HT1080 (cell line): ENCODE results near the gene HAP1. TPM values are rescaled to one million over a fixed set of nuclear protein-coding genes. Genes with fewer than 3 reads are reported as not detected.

Experiments
- DNase-seq: peaks from one replicate; pipeline ENCODE4 v3.0.0-alpha.2; 2015; ENCODE audit warnings: low read depth
- total RNA-seq: library from RNA; depleted of rRNA; stranded (reverse); fragments of >200 nt; shearing (Covaris generic); gene quantifications from 2 replicates; pipeline ENCODE4 v1.2.3, GENCODE V29; 2014

The HAP1 gene
- total RNA-seq, 1 experiment from 2014 or later: 0.10 TPM

DNA sequence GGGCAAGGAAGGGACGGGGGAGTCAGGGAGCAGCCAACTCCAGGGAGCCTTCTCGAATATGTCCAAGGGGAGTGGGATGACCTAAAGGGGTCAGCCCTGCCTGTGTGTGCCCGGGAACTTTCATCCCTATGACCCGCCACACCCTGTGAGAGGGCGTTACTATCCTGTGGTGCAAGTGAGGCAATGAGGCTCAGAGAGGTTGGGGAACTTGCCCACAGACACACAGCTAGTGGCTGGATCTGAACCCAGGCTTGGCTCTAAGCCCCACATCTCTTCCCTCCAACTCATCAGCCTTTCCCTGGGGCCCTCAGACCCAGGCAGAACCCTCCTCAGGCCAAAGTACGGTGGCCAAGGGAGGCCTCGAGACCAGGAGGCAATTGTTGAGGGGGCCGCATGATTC is 28.9 kb upstream of the HAP1 start:
- DNase-seq: no peak

DNA sequence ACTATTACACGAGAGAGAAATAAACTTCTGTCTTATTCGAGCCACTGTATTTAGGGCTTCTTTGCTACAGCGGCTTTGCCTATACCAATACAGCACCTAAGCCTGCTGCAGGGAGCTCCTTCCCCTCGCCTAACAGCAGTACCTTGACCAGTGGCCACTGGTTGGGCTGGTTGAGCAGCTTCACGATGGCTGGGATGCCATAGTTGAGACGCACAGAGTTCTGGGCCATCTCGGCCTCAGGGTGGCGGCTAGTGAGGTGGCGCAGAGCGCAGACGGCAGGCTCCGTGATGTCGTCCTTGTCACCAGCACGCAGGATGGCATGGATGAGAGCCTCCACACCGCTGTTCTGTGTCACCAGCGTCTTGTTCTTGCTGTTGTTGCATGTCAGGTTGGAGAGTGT is 28.4 kb upstream of the HAP1 start:
- no peak for DNase-seq

DNA sequence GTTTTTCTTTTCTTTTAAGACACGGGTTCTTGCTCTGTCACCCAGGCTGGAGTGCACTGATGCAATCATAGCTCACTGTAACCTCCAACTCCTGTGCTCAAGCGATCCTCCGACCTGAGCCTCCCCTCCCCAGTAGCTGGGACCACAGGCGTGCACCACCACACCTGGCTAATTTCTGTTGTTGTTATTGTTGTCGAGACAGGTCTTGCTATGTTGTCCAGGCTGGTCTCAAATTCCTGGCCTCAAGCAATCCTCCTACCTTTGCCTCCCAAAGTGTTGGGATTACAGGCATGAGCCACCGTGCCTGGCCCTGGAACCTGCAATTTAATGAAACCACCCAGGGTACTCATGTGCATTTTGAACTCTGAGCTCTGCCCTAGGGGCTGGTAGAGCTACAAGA is 27.9 kb upstream of the HAP1 start:
- DNase-seq: no peak

DNA sequence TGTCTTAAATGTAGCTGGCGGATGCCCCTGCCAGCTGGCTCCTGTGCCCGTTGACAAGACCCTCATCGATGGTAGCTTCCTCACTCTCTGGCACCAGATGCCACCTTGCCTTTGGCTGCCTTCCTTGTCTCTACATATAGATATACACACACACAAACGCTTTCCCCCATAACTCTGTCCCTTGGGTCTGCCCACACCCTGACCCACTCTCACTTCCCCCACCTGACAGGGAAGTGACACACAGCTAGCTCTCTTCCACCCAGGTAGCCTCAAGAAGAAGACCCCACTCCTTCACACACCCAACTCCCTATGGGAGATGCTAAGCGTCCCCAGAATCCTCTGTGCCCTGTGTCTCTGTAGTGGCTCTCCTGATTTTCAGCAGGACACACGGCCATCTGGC is 26.4 kb upstream of the HAP1 start:
- no peak for DNase-seq

DNA sequence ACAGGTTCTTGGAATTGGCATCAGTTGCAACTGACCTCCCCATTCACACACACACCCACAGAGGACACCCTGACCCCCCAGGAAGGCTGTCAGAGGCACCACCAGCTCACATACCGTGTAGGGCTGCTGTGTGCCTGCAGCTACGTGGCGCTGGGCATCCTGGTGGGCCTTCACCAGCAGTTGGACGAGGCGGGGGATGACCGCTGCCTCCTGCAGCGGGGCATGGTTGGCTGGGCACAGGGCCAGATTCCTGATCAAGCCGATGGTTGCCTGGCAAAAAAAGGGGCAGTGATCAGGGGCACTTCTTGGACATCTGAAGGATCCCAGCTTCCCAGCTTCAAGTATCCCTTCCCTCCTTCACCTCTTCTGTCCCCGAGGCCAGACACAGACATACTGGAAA is 24.2 kb upstream of the HAP1 start:
- DNase-seq: no peak

DNA sequence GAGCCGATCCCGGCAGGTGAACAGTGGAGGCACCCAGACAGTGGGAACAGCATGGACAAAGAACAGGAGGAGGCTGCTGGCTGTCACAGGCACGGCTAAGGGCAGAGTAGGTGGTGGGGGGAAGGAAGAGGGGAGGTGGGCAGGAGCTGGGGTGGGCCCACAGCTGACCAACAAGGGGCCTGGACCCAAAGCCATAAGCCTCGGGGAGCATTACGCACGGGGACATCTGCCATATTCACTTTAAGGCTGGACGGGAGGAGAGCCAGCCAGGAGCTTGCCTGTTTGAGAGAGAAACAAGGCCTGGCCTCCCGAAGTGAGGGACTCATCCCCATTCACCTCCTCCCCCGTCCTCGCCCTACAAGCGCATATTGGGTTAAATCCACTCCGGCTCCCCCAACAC is 19.6 kb upstream of the HAP1 start:
- no peak for DNase-seq

DNA sequence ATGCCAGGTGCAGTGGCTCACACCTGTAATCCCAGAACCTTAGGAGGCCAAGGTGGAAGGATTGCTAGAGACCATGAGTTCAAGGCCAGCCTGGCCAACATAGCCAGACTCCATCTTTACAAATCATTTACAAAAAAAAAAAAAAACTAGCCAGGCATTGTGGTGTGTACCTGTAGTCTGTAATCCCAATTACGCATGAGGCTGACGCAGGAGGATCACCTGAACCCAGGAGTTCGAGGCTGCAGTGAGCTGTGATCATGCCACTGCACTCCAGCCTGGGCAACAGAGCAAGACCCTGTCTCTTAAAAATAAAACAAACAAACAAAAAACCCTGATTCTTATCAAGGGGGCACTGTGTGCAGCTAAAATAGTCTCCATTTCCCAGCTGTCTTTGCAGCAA is 16.8 kb upstream of the HAP1 start:
- no peak for DNase-seq

DNA sequence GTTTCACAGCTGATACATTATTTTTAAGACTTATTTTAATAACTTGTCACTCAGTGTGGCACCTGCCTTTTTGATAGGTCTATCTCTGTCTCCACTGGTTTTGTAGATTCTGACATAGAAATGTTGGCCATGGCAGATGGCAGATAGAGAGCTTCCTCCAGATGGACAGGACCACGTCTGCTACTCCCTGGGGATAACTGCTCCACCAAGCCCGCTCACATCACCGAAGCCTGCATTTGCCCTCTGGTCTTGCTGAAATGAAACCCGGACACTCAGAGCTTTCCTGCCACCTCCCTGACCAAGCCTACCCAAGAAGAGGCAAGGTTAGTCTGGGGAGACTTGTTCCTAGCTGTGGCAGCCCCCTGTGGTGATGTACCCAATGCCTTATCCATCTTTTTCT is 16.4 kb upstream of the HAP1 start:
- DNase-seq: no peak

DNA sequence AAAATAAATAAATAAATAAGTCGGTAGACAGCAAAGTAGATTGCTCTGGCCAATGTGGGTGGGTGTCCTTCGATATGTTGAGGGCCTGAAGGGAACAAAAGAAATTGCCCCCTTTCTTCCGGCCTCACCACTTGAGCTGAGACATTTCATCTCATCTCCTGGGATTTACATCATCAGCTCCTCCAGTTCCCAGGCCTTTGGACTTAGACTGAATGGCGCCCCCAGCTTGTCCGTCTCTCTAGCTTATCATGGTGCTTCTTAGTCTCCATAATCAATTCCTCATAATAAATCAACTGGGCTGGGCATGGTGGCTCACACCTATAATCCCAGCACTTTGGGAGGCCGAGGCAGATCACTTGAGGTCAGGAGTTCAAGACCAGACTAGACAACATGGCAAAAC is 13.8 kb upstream of the HAP1 start:
- no peak for DNase-seq

DNA sequence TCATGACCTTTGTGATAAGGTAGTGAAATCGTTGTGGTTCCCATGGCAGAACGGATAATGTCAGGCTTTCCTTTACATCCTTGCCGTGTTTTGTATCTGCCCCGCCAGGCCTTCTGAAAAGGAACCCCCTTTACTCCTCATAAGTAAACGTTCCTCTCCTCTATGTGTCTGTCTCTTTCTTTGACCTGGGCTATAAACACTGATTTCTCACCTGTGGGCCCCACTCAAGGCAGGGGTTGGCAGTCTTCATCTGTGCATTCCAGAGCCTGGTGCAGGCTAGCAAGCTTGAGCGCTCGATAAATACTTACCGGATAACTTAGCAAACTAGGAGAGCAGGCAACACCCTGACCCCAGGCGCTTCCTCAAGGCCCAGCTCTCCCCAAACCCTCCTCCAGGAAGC is 7.3 kb upstream of the HAP1 start:
- DNase-seq: no peak

DNA sequence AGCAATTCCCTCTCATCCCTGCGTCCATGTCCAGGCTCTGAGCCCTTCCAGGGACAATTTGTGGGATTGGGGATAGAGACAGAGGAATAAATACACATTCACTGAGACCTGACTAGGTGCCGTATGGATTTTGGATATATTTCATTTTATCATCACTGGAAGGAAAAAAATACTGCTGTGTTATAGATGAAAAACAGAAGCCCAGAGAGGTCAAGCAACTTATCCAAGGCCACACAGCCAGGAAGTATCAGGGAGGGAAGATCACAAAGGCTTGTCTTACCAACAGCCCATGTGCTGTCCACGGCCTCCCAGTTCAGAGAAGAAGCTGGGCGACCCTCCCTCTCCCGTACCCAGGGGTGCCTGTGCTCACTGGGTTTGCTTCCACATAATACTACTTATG is 6.1 kb upstream of the HAP1 start:
- DNase-seq: no peak

DNA sequence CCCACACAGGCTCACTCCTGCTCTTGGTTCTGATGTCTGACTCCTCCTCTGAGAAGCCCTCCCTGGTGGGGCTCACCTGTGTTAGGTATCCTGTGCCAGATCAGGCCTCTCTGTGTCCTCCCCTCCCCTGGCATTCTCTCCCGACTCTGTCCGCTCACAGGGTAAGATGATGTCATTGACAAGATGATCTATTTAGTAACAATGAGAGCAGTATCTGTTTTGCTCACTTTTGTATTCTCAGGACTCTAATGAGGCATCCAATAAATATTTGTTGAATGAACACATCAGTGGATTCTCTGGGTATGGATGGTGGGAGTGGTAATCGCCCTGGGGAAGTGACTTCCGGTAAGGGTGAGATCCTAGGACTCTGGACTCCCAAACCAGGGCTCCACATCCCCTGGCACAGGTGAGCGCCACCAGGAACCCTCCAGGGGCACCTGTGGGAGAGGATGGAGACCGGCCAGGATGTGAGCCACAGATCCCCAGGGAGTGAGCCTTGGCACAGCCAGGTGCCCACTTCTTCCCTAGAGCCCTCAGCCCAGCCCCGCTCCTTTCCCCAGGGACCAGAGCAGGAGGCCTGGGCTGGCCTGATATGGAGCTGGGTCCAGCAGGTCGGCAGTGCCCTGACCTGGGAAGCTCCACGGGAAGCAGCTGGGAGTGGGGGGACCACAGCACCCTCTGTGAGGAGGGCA is 5.4 kb upstream of the HAP1 start:
- peak; percentile 38 for DNase-seq

DNA sequence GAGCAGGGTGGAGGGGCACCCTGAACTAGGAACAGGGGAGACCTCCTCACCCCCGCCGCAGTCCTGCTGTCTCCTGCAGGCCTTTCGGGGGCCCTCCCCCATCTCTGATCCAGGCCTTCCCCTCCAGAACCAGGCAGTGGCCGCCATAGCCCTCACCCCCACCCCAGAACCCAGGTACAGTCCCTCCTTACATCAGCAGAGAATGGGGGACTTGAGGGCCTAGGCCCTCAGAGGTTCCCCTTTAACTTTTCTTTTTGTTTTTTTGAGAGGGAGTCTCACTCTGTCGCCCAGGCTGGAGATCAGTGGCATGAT is 4.3 kb upstream of the HAP1 start:
- DNase-seq: no peak

DNA sequence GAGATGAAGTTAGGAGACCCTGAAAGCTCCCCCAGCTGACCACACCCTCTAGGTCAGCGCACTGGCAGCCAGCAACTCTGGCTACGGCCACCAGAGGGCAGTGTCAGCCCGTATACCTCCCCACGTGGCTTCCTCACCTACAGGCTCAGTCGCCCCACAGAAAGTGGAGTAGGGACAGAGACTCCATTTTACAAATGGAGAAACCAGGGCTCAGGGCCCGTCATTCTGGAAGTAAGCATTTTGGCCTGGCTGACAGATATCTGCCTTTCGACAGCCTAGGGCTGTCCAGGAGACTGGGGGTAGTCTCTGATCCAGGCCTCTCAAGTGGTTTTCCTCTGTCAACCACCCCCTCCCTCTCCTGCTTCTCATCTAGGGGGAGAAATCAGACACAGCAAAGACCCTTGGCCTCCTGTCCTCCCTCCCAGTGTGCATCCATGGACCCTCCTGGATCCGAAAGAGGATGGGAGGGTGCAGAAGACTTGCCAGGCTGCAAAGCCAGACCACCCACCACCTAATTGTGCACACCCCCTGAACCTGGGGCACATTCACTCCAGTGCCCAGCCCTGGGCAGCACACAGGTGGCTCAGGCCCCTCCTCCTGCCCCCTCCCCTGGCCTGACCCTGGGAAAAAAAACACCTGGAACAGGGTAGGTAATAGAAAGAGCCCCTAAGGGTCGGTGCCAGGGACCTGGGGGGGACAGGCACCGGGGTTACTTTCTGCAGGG is 3.8 kb upstream of the HAP1 start:
- DNase-seq: peak; percentile 81

DNA sequence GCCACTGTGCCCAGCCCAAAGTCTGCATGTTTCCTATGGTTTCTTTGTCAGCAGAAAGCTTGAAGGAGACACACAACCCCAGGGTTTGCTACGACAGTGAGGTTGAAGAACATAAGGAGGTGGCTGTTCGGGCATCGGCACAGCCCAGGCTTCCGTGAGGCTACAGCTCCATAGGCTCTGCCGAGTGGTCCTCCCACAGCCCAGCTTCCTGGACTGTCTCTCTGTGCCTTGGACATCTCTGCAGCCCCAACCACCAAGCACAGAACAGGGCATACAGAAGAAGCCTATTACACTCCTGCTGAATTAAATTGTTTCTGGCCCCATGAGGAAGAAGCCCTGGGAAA is 3.2 kb upstream of the HAP1 start:
- no peak for DNase-seq

DNA sequence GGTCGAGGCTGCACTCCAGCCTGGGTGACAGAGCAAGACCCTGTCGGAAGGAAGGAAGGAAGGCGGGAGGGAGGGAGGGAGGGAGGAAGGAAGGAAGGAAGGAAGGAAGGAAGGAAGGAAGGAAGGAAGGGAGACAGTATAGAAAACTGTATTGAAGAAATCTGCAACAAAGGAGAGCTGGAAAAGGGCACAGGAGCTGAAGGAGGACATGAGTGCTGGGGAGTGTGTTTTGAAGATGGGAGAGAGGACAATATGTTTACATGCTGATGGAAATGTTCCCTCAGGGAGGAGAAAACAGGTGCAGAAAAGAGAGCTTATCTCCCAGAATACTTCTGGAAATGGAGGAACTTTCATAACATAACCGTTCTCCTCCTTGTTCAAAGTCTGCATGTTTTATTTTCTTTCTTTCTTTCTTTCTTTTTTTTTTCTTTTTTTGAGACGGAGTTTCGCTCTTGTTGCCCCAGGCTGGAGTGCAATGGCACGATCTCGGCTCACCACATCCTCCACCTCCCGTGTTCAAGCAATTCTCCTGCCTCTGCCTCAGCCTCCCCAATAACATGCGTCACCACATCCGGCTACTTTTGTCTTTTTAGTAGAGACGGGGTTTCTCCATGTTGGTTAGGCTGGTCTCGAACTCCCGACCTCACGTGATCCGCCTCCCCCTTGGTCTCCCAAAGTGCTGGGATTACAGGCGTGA is 2.7 kb upstream of the HAP1 start:
- DNase-seq: no peak

DNA sequence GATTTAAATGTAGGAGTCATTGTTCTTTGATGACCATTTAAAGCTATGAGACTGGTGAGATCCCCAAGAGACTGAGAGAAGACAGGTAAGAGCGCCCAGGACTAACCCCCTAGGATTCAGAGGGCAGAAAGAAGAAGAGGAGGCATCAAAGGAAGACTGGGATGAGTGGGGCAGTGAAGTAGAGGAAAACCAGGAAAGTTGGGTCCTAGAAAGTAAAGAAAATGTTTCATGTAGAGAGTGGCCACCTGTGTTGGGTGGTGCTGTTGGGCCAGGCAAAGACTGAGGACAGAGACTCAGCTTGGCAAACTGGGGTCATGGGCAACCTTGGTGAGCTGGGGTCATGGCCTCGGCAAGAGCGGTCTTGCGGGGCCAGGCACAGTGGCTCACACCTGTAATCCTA is 1.3 kb upstream of the HAP1 start:
- no peak for DNase-seq

DNA sequence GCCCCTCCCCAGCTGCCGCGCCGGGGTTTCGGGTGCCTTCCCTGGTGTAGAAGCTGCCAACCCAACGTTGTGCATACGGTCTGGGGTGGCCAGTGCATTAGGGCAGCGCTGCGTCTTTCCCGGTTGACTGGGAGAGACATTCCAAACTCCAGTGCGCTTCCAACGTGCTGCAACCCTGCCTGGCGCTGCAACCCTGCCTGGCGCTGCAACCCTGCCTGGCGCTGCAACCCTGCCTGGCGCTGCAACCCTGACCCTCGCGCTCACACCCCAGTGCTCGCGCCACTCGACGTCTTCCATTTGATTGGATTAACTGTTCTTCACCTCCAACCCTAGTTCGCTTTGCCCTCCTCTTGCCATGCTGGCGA is 488 bp upstream of the HAP1 start:
- no peak for DNase-seq

DNA sequence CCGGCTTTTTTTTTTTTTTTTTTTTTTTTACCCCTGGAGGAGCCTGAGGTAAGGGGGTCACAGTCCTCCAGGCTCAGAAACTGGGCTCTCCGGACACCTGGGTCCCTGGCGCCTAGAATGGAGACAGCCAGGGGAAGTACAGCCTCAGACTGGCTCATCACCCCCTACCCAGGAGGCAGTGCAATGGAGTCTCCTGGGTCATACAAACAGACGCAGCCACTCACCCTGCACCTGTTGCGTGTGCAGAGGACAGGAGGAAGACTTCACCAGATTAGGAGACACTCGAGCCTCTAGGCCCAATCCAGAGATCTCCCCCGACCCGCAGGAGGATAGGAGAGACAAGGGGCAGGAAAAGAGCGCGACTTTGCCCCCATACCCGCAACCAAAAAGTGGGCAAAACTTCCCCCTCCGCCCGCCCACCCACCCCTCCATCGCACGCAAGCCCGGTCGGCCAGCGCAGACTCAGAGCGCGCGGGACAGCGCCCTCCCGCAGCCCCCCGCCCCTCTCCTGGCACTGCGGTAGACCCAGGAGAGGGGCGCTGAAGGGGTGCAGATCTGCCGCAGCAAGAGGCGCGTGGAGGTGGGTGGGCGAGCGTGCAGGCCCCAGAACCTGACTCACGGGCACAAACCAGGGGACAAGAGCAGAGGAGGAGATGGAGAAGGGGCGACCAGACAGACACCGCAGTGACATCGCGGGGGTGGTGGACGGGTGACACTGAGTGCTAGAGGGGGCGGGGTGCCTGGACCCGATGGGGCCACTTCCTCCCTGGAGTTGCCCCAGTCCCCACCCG is 900 bp downstream of the HAP1 start:
- no peak for DNase-seq

DNA sequence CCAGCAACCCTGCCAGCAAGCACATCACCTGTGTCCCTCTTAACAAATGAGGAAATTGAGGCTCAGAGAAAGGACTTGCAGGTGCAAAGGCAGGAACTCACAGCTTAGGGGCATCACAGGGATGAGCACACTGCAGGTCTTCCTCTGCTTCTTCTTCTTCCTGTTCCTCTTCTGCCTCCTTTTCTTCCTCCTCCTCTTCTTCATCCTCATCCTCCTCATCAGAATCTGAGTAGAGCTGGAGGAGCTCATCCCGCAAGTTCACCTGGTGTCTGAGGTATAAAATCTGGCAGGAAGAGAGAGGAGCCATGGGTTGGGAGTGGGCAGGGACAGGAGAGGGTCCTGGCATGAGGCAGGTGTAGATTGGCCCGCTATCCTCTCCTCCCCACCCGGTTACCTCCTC is 2.6 kb downstream of the HAP1 start:
- DNase-seq: no peak

DNA sequence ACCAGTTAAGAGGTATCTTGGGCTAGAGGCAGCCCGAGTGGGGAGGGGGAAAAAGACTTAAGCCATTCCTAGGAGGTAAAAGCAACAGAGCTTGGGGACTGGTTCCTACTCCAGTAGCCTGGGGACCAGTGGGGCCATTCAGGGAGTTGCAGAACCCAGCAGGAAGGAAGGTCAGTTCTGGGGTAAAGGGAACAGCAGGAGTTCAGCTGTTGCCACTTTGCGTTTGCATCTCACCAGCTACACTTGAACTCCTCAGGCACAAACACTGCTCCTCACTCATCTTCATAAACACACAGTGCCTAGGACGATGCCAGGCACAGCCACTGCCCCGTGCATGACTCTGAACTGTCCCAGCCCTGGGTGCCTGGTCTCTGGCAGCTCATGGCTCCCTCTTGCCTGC is 4.0 kb downstream of the HAP1 start:
- DNase-seq: no peak

DNA sequence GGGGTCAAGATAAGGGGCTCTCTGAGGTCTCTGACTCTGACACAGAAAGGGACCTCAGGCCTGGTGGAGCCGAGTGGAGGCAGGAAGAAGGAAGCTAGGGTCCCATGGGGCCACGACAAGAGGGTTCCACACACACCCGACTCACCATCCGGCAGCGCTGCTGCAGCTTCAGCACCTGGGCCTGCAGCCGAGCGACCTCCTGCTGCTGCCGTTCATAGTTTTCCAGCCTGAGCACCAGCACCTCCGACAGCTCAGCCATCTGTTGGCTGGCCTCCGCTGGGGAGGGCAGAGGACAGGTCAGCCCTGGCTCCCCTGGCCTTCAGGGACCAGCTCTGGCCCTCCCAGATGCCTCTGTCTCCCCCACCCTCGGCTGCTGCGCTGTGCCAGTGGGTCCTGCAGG is 6.4 kb downstream of the HAP1 start:
- no peak for DNase-seq
